H1 (cell line): ENCODE measurements around the gene FHL1. TPM values are rescaled to one million over a fixed set of nuclear protein-coding genes. Genes with fewer than 3 reads are reported as not detected.

Experiments
- CTCF ChIA-PET: fragments of 300-600 bp; sonication (Branson Sonifier 250); formaldehyde crosslinking; loops from one replicate; lab custom pipeline; 2021; ENCODE audit not compliant: partially characterized antibody; lab: Charles Lee
- POLR2A ChIA-PET: fragments of 300-600 bp; sonication (Branson Sonifier 250); formaldehyde crosslinking; loops from one replicate; lab custom pipeline; 2021; ENCODE audit warnings: inconsistent platforms; ENCODE audit not compliant: partially characterized antibody; lab: Charles Lee
- DNase-seq, 2 experiments: peaks; one replicate each; pipeline versions ENCODE4 v3.0.0 to v3.0.0-alpha.2; 2010 to 2022; ENCODE audit warnings: low spot score in 2 of 2, low read depth in 1 of 2, mixed read lengths in 1 of 2
- FAIRE-seq: peaks from 2 replicates; lab custom pipeline; 2011; peaks lifted over from hg19 to GRCh38; lab: Jason Lieb, UNC
- H2AFZ ChIP-seq: 2 replicates; pipeline ENCODE4 v1.8.1; 2012; ENCODE audit warnings: low read length, inconsistent platforms
- H2AK5ac ChIP-seq: 2 replicates; pipeline ENCODE4 v1.6.1; 2013; ENCODE audit warnings: low read depth, low read length
- H2BK120ac ChIP-seq: replicated peaks from 2 replicates; pipeline ENCODE3; 2013; ENCODE audit warnings: low read depth, low read length, inconsistent platforms
- H2BK12ac ChIP-seq: 2 replicates; pipeline ENCODE4 v1.6.1; 2013; ENCODE audit warnings: low read depth, low read length
- H2BK15ac ChIP-seq: 2 replicates; pipeline ENCODE4 v1.6.1; 2013; ENCODE audit warnings: low read length
- H2BK20ac ChIP-seq: 2 replicates; pipeline ENCODE4 v1.6.1; 2013; ENCODE audit warnings: low read length
- H2BK5ac ChIP-seq: 2 replicates; pipeline ENCODE4 v1.6.1; 2013; ENCODE audit warnings: low read depth, low read length
- H3K14ac ChIP-seq: 2 replicates; pipeline ENCODE4 v1.6.1; 2013; ENCODE audit warnings: inconsistent platforms; ENCODE audit not compliant: insufficient read length
- H3K18ac ChIP-seq: 2 replicates; pipeline ENCODE4 v1.6.1; 2013; ENCODE audit warnings: low read length; ENCODE audit errors: extremely low read depth
- H3K23ac ChIP-seq: 2 replicates; pipeline ENCODE4 v1.6.1; 2013; ENCODE audit warnings: inconsistent platforms; ENCODE audit not compliant: insufficient read length
- H3K23me2 ChIP-seq: 2 replicates; pipeline ENCODE4 v1.6.1; 2013; ENCODE audit warnings: low read depth, low read length
- H3K27ac ChIP-seq: 2 replicates; pipeline ENCODE4 v1.6.1; 2011; ENCODE audit warnings: low read depth, low read length, inconsistent platforms
- H3K27me3 ChIP-seq, 4 experiments: replicated peaks in 1 of 4; 1 replicate in 1 of 4; 2 replicates in 3 of 4; pipeline versions ENCODE4 v1.6.1 to v1.8.1; 2011 to 2013; ENCODE audit warnings: low read length in 3 of 4, mild to moderate bottlenecking in 3 of 4, inconsistent platforms in 2 of 4, mixed read lengths in 2 of 4, moderate library complexity in 1 of 4; ENCODE audit not compliant: control insufficient read depth in 3 of 4, insufficient read depth in 3 of 4; ENCODE audit errors: extremely low read depth in 1 of 4
- H3K36me3 ChIP-seq, 4 experiments: 2 replicates each; pipeline versions ENCODE4 v1.6.1 to v1.8.1; 2011 to 2013; ENCODE audit warnings: mild to moderate bottlenecking in 4 of 4, low read length in 3 of 4, moderate library complexity in 2 of 4, control low read depth in 1 of 4, inconsistent platforms in 1 of 4; ENCODE audit not compliant: insufficient read depth in 4 of 4, control insufficient read depth in 2 of 4
- H3K4ac ChIP-seq: replicated peaks from 2 replicates; pipeline ENCODE3; 2013; ENCODE audit warnings: low read length, low read depth, mixed read lengths, inconsistent platforms; ENCODE audit not compliant: insufficient read length
- H3K4me1 ChIP-seq, 4 experiments: replicated peaks in 1 of 4; 1 replicate in 1 of 4; 2 replicates in 3 of 4; pipeline versions ENCODE4 v1.6.1 to v1.8.1; 2011 to 2013; ENCODE audit warnings: low read length in 3 of 4, inconsistent platforms in 2 of 4, mixed read lengths in 1 of 4; ENCODE audit not compliant: insufficient read depth in 4 of 4, control insufficient read depth in 3 of 4
- H3K4me2 ChIP-seq, 2 experiments: 2 replicates each; pipeline versions ENCODE4 v1.6.1 to v1.8.1; 2011 to 2013; ENCODE audit warnings: low read depth in 2 of 2, low read length in 2 of 2, control low read depth in 1 of 2, inconsistent platforms in 1 of 2, mild to moderate bottlenecking in 1 of 2; ENCODE audit not compliant: insufficient read depth in 1 of 2
- H3K4me3 ChIP-seq, 4 experiments: fragments of 200-600, 300-600 bp in 1 of 4; sonication (generic), shearing (Covaris generic), sonication (Bioruptor Twin) in 1 of 4; 2 replicates each; pipeline versions ENCODE4 v1.5.1 to v1.8.1; 2011 to 2016; ENCODE audit warnings: low read length in 4 of 4, low read depth in 3 of 4, control low read depth in 2 of 4, inconsistent platforms in 2 of 4, mild to moderate bottlenecking in 2 of 4, mixed read lengths in 1 of 4, moderate library complexity in 1 of 4; ENCODE audit not compliant: insufficient read depth in 2 of 4; ENCODE audit errors: extremely low read depth in 1 of 4
- H3K56ac ChIP-seq: replicated peaks from 2 replicates; pipeline ENCODE3; 2013; ENCODE audit warnings: low read depth, mild to moderate bottlenecking, mixed read lengths, low read length, inconsistent platforms; ENCODE audit not compliant: insufficient read length
- H3K79me1 ChIP-seq: 2 replicates; pipeline ENCODE4 v1.6.1; 2013; ENCODE audit warnings: low read depth, low read length, control low read depth
- H3K79me2 ChIP-seq, 2 experiments: 2 replicates each; pipeline versions ENCODE4 v1.6.1 to v1.8.1; 2012 to 2013; ENCODE audit warnings: low read length in 2 of 2, mild to moderate bottlenecking in 2 of 2, inconsistent platforms in 1 of 2; ENCODE audit not compliant: insufficient read depth in 2 of 2, control insufficient read depth in 1 of 2
- H3K9ac ChIP-seq, 4 experiments: replicated peaks in 1 of 4; 1 replicate in 1 of 4; 2 replicates in 3 of 4; pipeline versions ENCODE4 v1.6.1 to v1.8.1; 2011 to 2013; ENCODE audit warnings: low read depth in 3 of 4, low read length in 3 of 4, control low read depth in 2 of 4, mild to moderate bottlenecking in 2 of 4, moderate library complexity in 2 of 4, inconsistent platforms in 1 of 4; ENCODE audit errors: extremely low read depth in 1 of 4
- H3K9me3 ChIP-seq, 2 experiments: 2 replicates each; pipeline versions ENCODE4 v1.6.1 to v1.8.1; 2012 to 2013; ENCODE audit warnings: mild to moderate bottlenecking in 2 of 2, moderate library complexity in 2 of 2, control low read depth in 1 of 2, inconsistent platforms in 1 of 2, low read depth in 1 of 2, low read length in 1 of 2, mixed read lengths in 1 of 2; ENCODE audit not compliant: insufficient read depth in 2 of 2
- H4K20me1 ChIP-seq, 2 experiments: replicated peaks in 1 of 2; 2 replicates each; pipeline versions ENCODE3 to v1.8.1; 2011 to 2013; ENCODE audit warnings: inconsistent platforms in 2 of 2, low read length in 2 of 2, mild to moderate bottlenecking in 1 of 2; ENCODE audit not compliant: insufficient read depth in 2 of 2, control insufficient read depth in 1 of 2
- H4K5ac ChIP-seq: 2 replicates; pipeline ENCODE4 v1.6.1; 2013; ENCODE audit warnings: low read length, low read depth, mixed read lengths, inconsistent platforms; ENCODE audit not compliant: insufficient read length
- H4K8ac ChIP-seq: 2 replicates; pipeline ENCODE4 v1.8.0; 2013; ENCODE audit warnings: mild to moderate bottlenecking, moderate library complexity, low read length, inconsistent platforms; ENCODE audit not compliant: insufficient read depth; ENCODE audit errors: extremely low read depth
- H4K91ac ChIP-seq: replicated peaks from 2 replicates; pipeline ENCODE3; 2013; ENCODE audit warnings: low read length, mixed read lengths, inconsistent platforms; ENCODE audit not compliant: insufficient read length
- BACH1 ChIP-seq: IDR thresholded peaks from 2 replicates; pipeline ENCODE4 v1.6.1; 2012; ENCODE audit warnings: low read length, improper control_type of control experiment
- POLR2AphosphoS5 ChIP-seq: IDR thresholded peaks from 2 replicates; pipeline ENCODE4 v1.6.1; 2011; ENCODE audit warnings: low read depth, low read length
- SP4 ChIP-seq: IDR thresholded peaks from 2 replicates; pipeline ENCODE4 v1.6.1; 2012; ENCODE audit warnings: low read length, inconsistent platforms
- WGBS, 2 experiments: shearing (Covaris generic) in 1 of 2; methylation state at CpG; one replicate each; pipeline versions ENCODE4 v1.1.6 to v1.1.7; 2013 to 2015; ENCODE audit warnings: low lambda C conversion rate in 2 of 2, mixed read lengths in 2 of 2, inconsistent platforms in 1 of 2, low coverage in 1 of 2, missing lambda C conversion rate in 1 of 2; ENCODE audit not compliant: insufficient replicate concordance in 2 of 2, insufficient coverage in 1 of 2, insufficient read length in 1 of 2; ENCODE audit errors: extremely low coverage in 1 of 2, missing lambda C conversion rate in 1 of 2; 5-methylcytosine and 5-hydroxymethylcytosine counted together
- polyA plus RNA-seq, 7 experiments: library from polyadenylated mRNA; depleted of rRNA in 3 of 7; stranded (reverse) in 5 of 7; unstranded in 2 of 7; fragments of >200 nt in 5 of 7; fragments of 200-250 nt in 2 of 7; gene quantifications; 1 replicate in 5 of 7; 2 replicates in 1 of 7; 4 replicates in 1 of 7; pipeline versions ENCODE4 v1.2.1 to v1.2.3, GENCODE V29; 2011 to 2013; ENCODE audit warnings: missing spikeins in 2 of 7, mixed read lengths in 2 of 7
- total RNA-seq: library from RNA; stranded (reverse); fragmentation: NEBNext Ultra II Directional; extraction: Animal tissue kit (Norgen Biotek cat#: 25700); gene quantifications from 2 replicates; pipeline ENCODE4 v1.2.1, GENCODE V29; 2021

The FHL1 gene
- total and polyA plus RNA-seq, 2 of the 8 experiments (the other 6 are each of a cell fraction or from before 2014, with no cell fraction given) = 45.0 to 56.5 TPM

DNA sequence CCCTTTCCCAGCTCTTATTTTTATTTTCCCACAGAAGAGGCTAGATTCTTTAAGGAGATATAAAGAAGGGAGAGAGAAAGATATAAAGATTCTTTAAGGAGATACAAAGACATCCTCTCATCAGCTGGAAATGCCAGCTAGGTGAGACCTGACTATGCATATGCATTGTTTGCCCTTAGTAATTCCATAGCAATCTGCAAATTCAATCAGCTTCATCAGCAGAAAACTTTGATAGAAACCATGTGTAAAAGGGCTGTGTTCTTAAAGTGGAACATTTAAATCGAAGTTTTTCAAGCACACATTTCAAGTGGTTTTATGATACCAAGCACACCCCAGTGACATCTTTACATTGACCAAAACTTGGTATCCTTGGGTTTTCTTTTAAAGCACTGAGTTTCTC lies 24.1 kb downstream of the FHL1 start:
- Histone ChIP-seq H3K4me3 (no peak overlapping the region), H2BK15ac (no peak overlapping the region), H3K27ac (no peak overlapping the region), H2BK5ac (no peak overlapping the region), H3K9me3 (no peaks in the 10 kb centered on the region), H3K36me3 (peaks cover 0 to 3% (median 0%) of the 10 kb centered on the region in 4 experiments; a peak in 1 of 8 replicates), H3K56ac (no peak overlapping the region), H3K18ac (no peak overlapping the region), H4K20me1 (peaks cover 3 to 4% of the 10 kb centered on the region in 2 experiments), H2BK120ac (no peak overlapping the region), H3K79me1 (no peaks in the 10 kb centered on the region), H4K8ac (no peak overlapping the region), H3K23me2 (no peaks in the 10 kb centered on the region), H3K23ac (no peak overlapping the region), H3K9ac (no peak overlapping the region), H2AK5ac (no peak overlapping the region), H3K79me2 (peaks cover 0 to 3% of the 10 kb centered on the region in 2 experiments; a peak in 2 of 4 replicates), H4K91ac (no peak overlapping the region), H4K5ac (no peak overlapping the region), H3K14ac (no peak overlapping the region), H2BK12ac (no peak overlapping the region), H3K27me3 (no peaks in the 10 kb centered on the region), H2BK20ac (no peak overlapping the region), H2AFZ (no peak overlapping the region), H3K4me2 (no peak overlapping the region), H3K4ac (no peak overlapping the region), H3K4me1 (peaks cover 0 to 5% (median 3%) of the 10 kb centered on the region in 4 experiments; a peak in 4 of 7 replicates)
- ChIA-PET CTCF (interaction anchor here (1.2 to 1.4 kb wide), 2 partner anchors 8 to 143 kb away, joined by 3 read pairs; no protein-coding TSS in a partner anchor), POLR2A (no interaction called here)
- TF ChIP-seq POLR2AphosphoS5 (no peak), SP4 (no peak), BACH1 (no peak)
- 89% methylated on average over 1 of the region's 1 CpG; no CpG with 5 or more reads in 1 of the 2 experiments for WGBS, 2 experiments
- FAIRE-seq (no peak), DNase-seq (no peak)
